HUES6 (cell line): ENCODE results near the gene FAM13B.
"Not testable (repeated sequence)": the region's sequence is repeated elsewhere in the genome, so short reads cannot be mapped to it uniquely, and the experiment has no call there.

Experiments
- H3K27ac ChIP-seq: 2 replicates; pipeline ENCODE4 v1.7.0; 2013; ENCODE audit warnings: low read depth, mild to moderate bottlenecking, low read length, inconsistent platforms
- H3K27me3 ChIP-seq: 2 replicates; pipeline ENCODE4 v1.6.1; 2013; ENCODE audit warnings: low read length; ENCODE audit not compliant: control insufficient read depth, insufficient read depth
- H3K36me3 ChIP-seq: 2 replicates; pipeline ENCODE4 v1.6.1; 2013; ENCODE audit warnings: low read length; ENCODE audit not compliant: control insufficient read depth, insufficient read depth
- H3K4me1 ChIP-seq: 2 replicates; pipeline ENCODE4 v1.6.1; 2013; ENCODE audit warnings: low read length; ENCODE audit not compliant: control insufficient read depth, insufficient read depth
- H3K4me3 ChIP-seq: 2 replicates; pipeline ENCODE4 v1.5.1; 2013; ENCODE audit warnings: low read depth, low read length
- H3K9ac ChIP-seq: one replicate; pipeline ENCODE4 v1.6.1; 2013; ENCODE audit warnings: mild to moderate bottlenecking, low read length
- H3K9me3 ChIP-seq: 2 replicates; pipeline ENCODE4 v1.6.1; 2013; ENCODE audit warnings: low read depth, low read length; ENCODE audit not compliant: control insufficient read depth, insufficient read depth

The FAM13B gene

DNA sequence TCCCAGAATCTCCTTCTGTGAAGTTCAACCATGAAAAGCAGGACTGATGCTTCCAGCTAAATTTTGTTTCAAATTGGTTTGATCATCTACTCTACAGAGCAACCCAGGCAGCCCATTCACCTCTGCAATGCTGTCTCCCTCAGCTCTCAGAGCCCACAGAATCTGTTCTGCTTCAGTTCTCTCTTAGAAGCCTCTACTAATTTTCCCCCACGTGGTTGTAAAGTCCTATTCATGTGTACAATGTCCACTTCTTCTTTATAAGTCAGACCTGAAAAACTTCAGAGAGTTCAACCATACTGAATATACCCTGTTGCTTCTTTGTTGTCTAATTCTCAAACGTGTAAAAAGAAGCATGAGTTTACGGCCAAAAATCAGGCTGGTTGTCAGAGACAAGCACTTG, 21.3 kb upstream of the FAM13B start:
- Histone ChIP-seq H3K9ac (no peak overlapping the region), H3K9me3 (no peaks in the 10 kb centered on the region), H3K4me1 (no peaks in the 10 kb centered on the region), H3K27ac (no peak overlapping the region), H3K36me3 (no peaks in the 10 kb centered on the region), H3K4me3 (no peak overlapping the region), H3K27me3 (no peaks in the 10 kb centered on the region)

DNA sequence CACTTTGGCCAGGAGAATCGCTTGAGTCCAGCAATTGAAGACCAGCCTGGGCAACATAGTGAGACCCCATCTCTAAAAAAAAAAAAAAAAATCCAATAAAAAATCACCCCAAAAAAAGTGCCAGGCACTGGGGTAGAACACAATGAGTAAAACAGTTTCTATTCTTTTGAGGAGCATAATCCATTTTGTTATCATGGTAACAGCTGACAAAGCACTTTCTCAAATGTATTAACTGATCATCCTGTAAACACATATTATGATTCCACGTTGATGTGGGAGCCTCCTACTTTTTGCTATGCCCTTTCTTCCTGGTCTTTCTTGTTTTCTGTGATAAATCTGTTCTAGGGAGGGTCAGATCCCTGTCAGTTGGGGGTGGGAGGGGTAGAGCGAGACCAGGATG, 20.7 kb upstream of the FAM13B start:
- Histone ChIP-seq H3K4me1 (no peaks in the 10 kb centered on the region), H3K4me3 (no peak overlapping the region), H3K9me3 (no peaks in the 10 kb centered on the region), H3K9ac (no peak overlapping the region), H3K27me3 (no peaks in the 10 kb centered on the region), H3K27ac (no peak overlapping the region), H3K36me3 (no peaks in the 10 kb centered on the region)

DNA sequence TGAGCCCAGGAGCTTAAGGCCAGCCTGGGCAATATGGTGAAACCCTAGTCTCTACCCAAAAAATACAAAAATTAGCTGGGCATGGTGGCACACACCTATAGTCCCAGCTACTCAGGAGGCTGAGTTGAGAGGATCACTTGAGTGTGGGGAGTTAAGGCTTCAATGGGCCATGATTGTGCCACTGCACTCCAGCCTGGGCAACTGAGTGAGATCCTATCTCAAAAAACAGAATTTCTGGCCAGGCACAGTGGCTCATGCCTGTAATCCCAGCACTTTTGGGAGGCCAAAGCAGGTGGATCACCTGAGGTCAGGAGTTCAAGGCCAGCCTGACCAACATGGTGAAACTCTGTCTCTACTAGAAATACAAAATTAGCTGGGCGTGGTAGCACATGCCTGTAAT, 19.8 kb upstream of the FAM13B start:
- not testable (repeated sequence) for H3K27ac ChIP-seq, H3K27me3 ChIP-seq

DNA sequence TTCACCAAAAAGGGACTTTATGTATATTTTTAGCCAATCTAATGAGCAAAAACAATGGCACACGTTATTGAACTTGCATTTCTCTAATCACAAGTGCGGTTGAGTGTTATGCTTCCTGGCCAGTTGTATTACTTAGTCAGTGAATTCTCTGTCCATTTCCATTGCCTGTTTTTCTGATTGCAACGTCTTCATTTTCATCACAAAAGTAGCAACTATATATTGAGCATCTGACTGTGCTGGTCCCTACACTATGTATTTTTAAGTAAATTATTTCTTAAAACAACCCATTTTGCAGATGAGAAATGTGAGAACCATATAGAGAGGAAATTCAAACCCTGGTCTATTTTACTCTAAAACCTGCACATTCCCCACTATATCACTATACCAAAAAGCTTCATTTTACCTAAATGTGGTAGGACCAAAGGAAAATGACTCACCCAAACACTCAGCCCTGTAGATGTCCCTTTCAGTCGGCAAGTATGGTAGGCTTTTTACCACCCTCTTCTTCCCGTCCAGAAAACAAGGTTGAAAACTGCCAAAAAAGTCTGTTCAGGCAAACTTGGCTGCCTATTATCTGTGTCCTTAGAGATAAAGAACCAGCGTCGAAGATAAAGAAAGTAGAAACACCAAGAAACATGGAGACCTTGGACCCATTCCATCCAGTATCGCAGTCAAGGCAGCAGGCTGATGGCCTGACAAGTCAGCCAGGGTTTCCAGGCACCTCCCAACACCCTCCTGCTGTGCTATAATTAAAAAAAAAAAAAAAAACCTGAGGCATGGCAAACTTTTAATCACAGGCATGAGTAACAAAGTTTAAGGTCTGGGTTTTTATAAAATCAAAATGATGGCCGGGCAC, 18.8 kb upstream of the FAM13B start:
- Histone ChIP-seq H3K4me3 (no peak overlapping the region), H3K9me3 (no peaks in the 10 kb centered on the region), H3K36me3 (no peaks in the 10 kb centered on the region), H3K27ac (no peak overlapping the region), H3K9ac (no peak overlapping the region), H3K4me1 (no peaks in the 10 kb centered on the region), H3K27me3 (no peaks in the 10 kb centered on the region)

More for the DNA sequence above, 19.8 kb upstream of the FAM13B start:
- H3K9me3 ChIP-seq, H3K4me1 ChIP-seq, H3K36me3 ChIP-seq, H3K4me3 ChIP-seq, H3K9ac ChIP-seq: not testable (repeated sequence)

DNA sequence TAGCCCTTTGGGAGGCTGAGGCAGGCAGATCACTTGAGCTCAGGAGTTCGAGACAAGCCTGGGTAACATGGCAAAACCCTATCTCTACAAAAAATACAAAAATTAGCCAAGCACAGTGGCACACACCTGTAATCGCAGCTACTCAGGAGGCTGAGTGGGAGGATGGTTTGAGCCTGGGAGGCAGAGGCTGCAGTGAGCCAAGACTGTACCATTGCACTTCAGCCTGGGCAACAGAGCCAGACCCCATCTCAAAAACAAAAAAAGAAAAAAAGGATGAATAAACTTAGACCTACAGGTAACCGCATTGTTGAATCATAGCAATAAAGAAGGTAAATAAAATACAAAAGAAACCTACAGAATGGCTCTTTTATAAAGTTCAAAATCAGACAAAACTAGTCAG, 12.4 kb upstream of the FAM13B start:
- H3K27ac ChIP-seq, H3K9me3 ChIP-seq, H3K9ac ChIP-seq, H3K27me3 ChIP-seq, H3K36me3 ChIP-seq, H3K4me3 ChIP-seq, H3K4me1 ChIP-seq: not testable (repeated sequence)

DNA sequence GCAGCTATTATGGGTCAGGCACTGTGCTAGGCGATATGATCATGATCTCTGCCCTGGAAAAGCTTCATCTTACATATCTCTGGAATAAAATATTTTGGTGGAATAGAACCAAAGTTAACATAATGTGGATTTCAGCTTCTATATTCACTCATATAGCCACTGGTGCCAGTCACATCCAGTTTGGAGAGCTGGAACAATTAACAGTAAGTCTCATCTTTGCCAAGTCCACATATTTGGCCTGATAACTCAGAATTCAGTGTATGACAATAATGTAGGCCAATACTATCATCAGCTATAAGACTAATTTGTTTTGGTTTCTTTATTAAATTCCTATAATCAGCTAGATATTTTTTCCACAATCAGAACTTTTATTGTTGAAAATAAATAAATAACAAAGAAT, 5.9 kb upstream of the FAM13B start:
- Histone ChIP-seq H3K4me1 (peaks cover 4% of the 10 kb centered on the region; the same call in 1 of the 2 replicates), H3K4me3 (no peak overlapping the region), H3K36me3 (no peaks in the 10 kb centered on the region), H3K27ac (no peak overlapping the region), H3K9me3 (no peaks in the 10 kb centered on the region), H3K9ac (no peak overlapping the region), H3K27me3 (no peaks in the 10 kb centered on the region)

DNA sequence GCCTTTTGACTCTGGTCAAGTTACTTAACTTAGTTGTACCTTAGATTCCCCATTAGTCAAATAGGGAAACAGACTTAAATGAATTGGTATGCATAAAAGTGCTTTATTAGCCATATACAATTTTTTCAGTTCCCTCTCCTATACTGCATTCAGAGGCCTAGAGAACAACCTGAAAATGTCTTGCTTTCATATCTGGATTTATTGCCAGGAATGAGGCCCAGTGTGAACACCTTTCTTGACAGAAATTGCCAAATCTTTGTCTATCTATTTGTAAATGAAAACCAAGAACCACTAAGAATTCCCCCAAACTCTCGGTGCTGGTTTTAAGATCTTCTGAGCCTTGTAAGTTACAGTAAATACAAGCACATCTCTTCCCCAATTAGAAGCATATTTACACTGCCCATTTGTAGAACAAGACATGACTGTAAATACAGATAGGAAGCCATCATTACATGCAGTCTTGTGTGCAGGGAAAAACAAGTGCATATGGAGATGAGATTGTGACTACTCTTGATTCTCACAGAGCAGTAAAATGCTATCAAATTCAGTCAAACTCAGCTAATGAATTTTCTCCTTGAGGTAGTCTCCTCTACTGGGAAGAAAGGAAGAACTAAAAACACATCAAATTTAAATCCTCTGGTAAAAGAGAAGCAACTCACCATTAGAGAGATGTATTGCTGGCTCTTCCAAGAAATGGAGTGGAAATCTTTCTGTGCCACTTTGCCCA, 5.2 kb upstream of the FAM13B start:
- H3K4me3 ChIP-seq = no peak overlapping the region
- no peaks in the 10 kb centered on the region for H3K36me3 ChIP-seq
- H3K27ac ChIP-seq = no peak overlapping the region
- H3K4me1 ChIP-seq = peaks cover 8% of the 10 kb centered on the region; the same call in 1 of the 2 replicates
- H3K9me3 ChIP-seq = no peaks in the 10 kb centered on the region
- H3K27me3 ChIP-seq = no peaks in the 10 kb centered on the region
- H3K9ac ChIP-seq = no peak overlapping the region

DNA sequence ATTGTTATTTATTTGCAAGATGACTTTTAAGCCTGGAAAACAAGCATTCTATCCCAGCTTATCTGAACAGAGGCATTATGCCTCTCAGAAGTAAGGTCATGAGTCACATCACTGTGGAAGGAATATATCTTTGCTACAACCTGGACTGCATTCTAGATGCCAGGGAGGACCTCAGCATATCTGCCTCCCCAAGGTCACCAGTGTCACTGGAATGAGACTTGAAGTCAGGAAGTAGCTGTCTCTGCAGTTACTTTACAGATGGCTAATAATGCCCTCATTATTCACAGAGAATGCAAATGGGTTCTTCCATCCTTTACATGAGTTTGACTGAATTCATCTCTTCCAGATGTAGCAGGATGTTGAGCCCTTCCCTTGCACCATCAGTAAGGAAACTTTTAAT, 4.4 kb upstream of the FAM13B start:
- Histone ChIP-seq H3K27me3 (no peaks in the 10 kb centered on the region), H3K36me3 (no peaks in the 10 kb centered on the region), H3K9me3 (no peaks in the 10 kb centered on the region), H3K27ac (no peak overlapping the region), H3K4me3 (no peak overlapping the region), H3K9ac (no peak overlapping the region), H3K4me1 (peaks cover 8% of the 10 kb centered on the region; the same call in 1 of the 2 replicates)

DNA sequence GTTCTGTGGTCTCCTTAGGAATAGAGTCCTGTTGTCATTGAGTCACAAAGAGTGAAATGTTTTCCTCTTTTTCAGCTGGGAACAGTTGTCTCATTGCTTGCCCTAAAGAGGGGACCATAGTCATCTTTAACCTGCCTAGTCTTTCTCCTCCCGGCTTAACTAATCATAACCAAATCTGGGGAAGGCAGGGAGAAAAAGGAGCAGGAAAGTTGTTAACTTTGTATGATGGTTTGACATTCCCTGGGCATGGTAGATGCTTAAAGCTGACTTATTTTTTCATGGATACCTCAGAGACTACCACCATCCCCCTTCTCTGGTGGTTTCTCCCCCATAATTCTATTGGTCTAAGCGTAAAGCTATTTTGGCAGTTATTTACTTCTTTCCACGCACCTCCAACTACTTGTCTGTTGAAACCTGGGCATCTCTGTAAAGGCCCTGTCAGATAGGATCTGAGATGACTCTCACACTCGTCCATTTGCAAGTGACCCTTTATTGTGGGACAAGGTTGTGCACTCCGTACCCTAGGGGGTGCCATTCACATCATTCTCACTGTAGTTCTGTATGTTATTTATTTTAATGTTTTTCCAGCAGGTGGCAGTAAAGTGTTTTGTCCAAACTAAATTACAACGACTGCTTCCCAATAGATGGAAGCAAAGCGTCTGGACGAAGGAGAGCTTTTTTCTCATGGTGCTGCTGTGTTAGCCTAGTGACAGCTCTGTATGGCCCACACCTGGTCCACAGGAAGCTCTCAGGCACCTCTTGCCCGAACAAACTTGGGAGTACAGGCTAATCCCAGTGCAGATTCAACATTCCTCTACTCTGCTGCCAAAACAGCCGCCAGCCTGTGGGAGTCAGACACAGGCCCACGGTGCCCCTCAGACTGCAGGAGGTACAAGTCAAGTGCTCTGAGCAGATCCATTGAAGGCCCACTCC, 3.0 kb upstream of the FAM13B start:
- no peak overlapping the region for H3K4me3 ChIP-seq
- H3K9ac ChIP-seq = no peak overlapping the region
- no peaks in the 10 kb centered on the region for H3K36me3 ChIP-seq
- no peak overlapping the region for H3K27ac ChIP-seq
- H3K9me3 ChIP-seq = no peaks in the 10 kb centered on the region
- H3K27me3 ChIP-seq = no peaks in the 10 kb centered on the region
- peaks cover 10% of the 10 kb centered on the region; the same call in 1 of the 2 replicates for H3K4me1 ChIP-seq

DNA sequence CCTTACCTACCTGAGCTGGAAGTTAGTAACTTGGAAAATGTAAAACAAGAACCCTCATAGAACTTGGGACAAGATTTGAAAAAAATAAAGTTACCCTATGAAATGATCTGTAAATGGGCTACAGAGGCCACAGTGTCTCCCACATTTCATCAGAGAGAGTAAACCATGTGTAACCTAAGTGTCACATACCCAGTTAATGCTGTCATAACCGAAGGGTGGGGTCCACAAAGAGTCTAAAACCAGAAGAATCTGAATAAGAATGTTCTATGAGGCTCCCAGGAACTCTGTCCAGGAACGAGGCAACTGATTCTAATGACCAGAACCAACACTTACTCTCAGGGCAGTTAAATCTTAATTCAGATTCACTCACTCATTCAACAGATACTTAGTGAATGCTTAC, 1.0 kb upstream of the FAM13B start:
- Histone ChIP-seq H3K27ac (no peak overlapping the region), H3K9ac (peak overlapping the region; percentile 97), H3K9me3 (no peaks in the 10 kb centered on the region), H3K4me1 (peaks cover 10% of the 10 kb centered on the region; the same call in 1 of the 2 replicates), H3K36me3 (no peaks in the 10 kb centered on the region; the same call in 1 of the 2 replicates), H3K27me3 (no peaks in the 10 kb centered on the region), H3K4me3 (peak overlapping the region; percentile 80)
